GM21786 (cell line): ENCODE measurements around the gene HACD2.

Experiments used
- ATAC-seq: cut with Tn5 transposase; IDR thresholded peaks from one replicate; pipeline ENCODE4 v1.9.1; 2021; ENCODE audit not compliant: unreplicated experiment

HACD2 gene

GRCh38 chr3:123584988-123585937 is at the start of gene HACD2:
TSS of gene HACD2 (minus strand) at chr3:123585053. CDS start at chr3:123585027, 26 bp downstream.
- ATAC-seq, result peak; percentile 91

DNA sequence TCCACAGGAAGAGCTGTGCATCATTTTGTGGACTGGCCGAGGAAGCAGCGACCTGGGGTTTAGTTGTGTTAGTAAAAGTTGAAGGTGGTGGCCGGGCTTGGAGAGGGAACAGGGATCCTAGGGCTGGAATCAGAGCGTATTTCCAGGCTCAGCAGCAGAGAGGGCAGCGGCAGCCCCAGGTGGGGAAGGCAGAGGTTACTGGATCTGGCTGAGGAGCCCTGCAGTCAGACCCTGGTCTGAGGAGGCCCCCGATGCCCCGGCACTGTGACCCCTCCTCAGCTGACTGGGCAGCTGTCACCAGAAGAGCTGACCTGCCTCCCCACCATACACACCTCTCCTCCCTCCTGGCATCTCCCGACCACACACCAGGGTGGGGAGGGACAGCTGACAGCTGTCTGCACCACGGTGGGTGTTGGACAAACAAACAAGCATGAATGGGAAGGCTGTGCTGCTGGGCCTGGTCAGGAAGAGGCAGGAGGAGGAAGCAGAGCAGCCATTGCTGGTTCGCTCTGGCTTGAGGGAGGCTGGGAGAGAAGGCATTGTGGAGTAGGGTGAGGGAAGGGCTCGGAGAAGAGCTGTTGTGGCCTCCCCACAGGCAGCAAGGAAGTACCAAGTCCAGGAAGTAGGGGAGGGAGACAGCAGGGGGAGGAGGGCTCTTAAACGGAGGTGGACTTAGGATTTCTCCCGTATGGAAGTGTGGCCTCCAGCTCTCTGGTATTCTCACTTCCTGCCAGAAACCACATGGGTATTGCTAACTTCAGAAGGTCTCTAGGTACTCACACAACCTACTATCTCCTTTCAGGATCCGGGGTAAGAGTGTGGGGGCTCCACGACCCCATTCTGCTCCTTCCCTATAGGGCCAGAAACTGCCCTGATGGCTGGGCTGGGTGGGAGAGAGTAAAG is 49.5 kb upstream of the HACD2 start:
- ATAC-seq, result no peak

DNA sequence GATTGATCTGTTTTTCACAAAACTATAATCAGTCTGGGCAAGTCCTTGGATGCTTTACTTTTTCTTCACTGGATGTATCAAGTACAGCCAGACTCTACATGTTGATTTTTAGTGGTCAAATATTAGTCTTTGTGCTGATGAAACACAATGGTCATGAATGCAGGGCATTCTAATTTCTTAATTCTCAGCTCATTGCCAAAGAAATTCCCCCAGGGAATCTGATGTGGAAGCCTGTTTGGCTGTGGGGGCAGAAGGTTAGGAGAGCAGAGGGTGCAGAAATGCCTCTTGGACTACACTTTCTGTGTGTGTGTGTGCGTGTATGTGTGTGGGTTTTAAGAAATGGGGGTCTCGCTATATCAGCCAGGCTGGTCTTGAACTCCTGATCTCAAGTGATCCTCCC is 48.7 kb upstream of the HACD2 start:
- no peak for ATAC-seq

DNA sequence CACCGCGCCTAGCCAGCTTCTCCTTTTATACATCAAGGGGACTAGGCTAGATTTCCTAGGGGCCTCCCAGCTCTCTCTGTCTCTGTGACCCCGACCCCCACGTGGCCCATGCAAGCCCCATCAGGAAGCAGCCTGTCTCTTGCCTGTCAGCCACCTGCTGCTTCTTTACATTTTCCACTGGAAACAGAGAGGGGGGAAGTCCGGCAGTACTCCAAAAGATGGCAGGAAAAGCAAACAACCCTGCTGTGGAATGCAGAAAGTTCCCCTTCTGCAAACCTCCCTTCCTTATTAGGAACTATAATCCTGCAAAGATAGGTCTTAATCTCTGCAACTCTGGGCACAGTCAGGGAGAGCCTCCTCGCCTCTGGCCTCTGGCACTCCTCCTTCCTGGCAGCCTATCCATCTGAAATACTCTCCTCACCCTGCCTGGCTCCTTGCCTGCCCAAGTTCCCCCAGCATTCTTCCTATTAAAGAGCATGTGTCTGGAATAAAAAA is 47.4 kb upstream of the HACD2 start:
- no peak for ATAC-seq

GRCh38 chr3:123629747-123630047 is 44.8 kb upstream of the HACD2 start:
- ATAC-seq, result no peak

DNA sequence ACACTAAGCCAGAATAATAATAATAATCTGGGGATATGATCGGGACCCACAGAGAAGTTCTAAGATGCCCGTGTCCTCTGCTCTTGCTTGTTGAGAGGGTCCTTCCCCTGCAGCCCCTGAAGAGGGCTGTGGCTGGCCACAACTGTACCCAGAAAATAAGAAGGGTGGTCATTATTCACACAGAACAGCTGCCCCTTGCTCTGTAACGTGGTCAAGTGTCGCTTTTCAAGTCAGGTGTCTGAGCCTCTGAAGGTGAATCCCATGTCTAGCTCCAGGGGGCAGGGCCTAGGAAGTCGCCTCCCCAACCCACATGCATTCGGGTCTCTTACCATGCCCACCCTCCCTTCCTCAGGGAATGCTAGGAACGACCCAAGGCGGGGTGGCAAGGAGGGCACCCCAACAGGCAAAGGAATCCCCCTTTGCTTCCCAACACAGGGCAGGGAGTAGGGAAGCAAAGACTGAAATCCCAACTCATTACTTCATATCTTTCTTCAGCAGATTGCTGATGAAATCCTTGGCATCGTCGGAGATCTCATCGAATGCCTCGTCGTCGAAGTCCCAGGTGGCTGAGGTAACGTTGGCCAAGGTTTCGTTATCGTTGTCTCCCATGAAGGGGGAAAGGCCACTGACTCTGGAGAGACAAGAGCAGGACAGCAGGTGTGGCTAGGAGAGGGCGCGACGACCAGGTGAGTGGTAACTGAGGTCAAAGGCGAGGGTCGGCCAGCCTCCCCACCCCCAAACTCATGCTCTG is 44.3 kb upstream of the HACD2 start:
- ATAC-seq, result no peak

GRCh38 chr3:123627673-123628670 is 43.1 kb upstream of the HACD2 start:
- no peak for ATAC-seq

GRCh38 chr3:123626881-123627280 is 42.0 kb upstream of the HACD2 start:
- no peak for ATAC-seq

DNA sequence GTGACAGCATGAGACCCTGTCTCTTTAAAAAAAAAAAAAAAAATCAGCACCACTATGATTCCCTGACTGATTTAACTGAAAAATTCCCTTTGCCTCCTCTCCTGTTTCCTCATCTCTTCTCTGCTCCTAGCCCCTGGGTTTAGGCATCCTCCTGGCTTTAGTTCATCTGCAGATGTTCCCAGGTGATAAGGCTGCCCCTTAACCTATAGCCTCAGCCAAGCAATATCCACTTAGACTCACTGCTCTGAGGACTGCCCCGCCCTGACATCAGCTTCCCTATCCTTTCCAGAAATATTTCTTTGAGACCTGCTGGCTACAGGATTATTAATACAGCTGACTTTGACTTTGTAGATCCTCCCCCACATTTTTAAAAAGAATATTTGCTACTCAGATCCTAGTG is 39.4 kb upstream of the HACD2 start:
- no peak for ATAC-seq

- no peak for ATAC-seq
These were observed 38.6 kb upstream of the HACD2 start for GRCh38 chr3:123623346-123623880.

DNA sequence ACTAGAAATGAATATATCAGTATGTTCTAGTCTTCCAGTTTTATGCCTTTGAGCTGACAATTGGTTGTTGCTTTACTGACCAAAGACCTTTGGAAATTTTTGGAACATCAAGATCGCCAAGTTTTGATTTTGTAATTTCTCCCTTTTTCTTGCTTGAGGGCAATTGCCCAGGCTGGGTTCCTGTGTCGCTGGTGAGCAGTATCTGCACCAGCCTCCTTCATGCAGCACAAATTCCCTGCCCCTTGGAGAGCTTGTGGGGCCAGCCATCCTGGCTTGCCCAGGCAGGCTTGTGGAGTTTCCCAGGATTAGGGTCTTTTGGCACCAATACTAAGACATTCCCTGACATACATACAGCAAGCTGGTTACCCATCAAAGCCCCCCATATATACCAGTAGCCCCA is 37.9 kb upstream of the HACD2 start:
- ATAC-seq, result no peak

- no peak for ATAC-seq
These were observed 37.0 kb upstream of the HACD2 start for GRCh38 chr3:123621850-123622189.

DNA sequence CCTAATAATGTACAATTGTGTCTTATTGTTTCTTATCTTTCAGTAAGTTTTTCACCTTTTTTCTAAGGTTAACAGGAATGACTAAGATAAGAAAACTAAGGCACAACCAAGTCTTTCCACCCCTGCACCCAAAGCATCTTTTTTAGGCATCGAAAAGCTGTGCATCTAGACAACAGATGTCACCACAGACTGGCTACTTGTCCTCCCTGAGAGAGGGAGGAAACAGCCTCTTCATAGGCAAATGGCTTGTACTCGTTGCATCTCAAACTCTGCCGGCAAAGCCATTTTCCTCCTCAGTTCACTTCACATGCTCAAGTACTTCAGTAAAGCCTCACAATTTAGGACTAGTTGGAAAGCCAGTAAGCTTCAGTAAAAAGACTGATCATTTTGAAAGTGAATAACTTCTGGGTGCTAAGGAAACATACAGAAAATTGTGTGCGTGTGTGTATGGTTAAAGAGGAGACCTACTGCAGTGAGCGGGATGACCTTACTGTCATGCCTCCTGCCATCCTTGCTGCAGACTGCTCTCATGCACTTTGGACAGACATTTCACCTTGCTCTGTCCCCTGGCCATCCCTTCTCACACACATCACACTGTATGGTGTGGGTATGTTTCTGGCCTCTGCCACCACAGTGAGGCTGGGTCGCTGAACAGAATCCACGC is 36.5 kb upstream of the HACD2 start:
- no peak for ATAC-seq

DNA sequence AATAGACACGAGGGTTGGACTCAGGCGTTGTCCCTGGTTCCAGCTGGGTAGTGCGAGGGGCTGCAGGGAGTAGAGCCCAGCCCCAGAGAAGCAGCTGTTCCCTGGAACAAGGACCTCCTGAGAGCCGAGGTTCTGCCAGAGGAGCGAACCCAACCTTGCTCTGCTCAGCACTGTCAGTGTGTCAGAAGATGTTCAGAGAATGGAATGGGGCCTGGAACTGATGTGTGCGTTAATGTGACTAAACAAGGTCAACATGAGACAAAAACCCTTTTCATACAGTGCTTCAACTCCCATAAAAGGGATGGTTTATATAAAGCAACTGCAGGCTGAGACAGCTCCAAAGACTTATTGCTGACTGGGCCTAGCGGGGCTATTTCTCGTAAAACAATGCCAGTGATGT is 35.5 kb upstream of the HACD2 start:
- ATAC-seq, result no peak

DNA sequence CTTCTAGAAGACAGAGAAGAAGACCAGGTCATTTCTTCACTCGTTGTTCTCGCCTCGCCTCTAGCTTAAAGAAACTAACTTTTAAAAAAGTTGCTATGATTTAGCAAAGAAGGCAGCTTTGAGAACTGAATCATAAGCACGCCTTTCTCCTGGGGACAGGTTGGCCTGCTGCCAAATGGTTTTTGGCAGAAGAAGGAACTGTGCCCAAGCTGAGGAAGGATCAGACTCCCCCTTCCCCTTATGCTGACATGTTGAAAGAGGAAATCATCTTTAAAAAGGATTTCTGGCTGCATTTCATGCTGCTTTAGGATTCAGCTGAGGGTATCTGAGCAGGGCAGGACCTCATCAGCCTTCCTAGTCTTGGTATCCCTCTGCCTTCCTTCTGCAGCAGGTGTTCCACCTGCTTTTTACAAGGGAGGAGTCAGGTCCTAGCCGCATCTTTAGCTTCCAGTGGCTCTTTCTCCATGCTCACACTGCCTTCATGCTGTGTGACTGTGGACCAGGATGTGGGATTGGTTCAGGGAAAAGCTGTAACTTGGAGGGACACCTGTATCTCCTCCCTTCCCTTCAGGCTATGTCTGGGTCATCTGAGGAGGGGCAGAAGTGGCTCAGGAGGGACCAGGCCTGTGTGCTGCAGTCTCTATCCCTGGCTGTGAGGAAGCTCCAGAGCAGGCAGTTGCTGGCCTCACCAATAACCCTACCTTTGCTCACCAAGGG is 34.1 kb upstream of the HACD2 start:
- no peak for ATAC-seq

DNA sequence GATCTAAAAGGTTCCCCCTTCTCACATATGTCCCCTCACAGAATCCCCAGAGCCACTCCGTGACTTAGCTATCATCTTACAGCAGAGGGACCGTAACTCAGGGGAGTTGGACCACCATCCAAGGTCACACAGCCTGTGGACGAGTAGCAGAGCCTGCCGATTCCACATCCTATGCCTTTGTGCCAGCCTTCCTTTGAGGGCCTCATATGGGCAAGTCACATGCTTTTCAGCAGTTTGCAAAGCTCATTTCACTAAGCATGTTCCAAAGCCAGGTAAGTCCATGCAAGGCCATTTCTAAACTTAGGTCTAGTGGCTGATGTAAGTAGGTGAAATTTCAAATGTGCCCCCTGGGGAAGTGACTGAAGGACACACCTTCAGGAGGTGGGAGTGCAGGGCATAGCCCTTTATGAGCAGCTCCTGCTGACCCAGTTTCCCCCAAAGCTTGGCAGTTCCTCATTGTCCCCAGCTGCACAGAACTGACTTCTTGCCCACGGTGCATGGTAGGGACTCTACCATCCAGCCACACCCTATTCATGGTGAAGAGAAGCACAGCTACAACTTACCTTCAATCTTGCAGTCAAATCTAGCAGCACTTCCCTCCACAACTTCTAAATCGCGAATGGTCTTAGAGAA is 33.3 kb upstream of the HACD2 start:
- ATAC-seq, result no peak

DNA sequence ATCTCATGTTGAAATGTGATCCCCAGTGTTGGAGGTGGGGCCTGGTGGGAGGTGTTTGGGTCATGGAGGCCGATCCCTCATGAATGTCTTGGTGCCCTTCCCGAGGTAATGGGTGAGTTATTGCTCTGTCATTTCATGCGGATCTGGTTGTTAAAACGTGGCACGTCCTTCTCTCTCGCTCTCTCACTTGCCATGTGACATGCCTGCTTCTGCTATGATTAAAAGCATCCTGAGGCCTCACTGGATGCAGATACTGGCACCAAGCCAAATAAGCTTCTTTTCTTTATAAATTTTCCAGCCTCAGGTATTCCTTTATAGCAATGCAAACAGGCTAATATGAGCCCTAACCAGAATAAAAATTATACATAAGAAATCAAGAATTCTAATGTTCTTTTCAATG is 31.7 kb upstream of the HACD2 start:
- no peak for ATAC-seq

DNA sequence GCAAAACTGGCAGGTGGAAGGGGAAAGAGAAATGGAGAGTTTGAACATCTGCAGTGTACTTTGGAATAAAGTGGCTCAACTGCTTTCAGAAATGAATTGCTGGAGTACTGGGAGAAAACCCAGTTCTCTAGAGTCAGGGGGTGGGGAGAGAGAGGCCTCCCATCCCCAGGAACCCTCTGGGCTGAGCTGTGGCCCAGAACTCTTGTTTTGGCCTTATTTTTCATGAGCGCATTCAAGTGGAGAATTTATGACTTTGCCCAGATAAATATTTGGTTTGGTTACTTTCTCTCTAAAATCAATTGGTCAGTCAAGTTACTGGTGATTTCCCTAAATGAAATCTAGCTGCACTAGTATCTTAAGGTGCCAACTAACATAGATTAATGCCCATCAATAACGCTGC is 28.7 kb upstream of the HACD2 start:
- ATAC-seq, result no peak
